ENCODE results near the gene USP34.

DNA sequence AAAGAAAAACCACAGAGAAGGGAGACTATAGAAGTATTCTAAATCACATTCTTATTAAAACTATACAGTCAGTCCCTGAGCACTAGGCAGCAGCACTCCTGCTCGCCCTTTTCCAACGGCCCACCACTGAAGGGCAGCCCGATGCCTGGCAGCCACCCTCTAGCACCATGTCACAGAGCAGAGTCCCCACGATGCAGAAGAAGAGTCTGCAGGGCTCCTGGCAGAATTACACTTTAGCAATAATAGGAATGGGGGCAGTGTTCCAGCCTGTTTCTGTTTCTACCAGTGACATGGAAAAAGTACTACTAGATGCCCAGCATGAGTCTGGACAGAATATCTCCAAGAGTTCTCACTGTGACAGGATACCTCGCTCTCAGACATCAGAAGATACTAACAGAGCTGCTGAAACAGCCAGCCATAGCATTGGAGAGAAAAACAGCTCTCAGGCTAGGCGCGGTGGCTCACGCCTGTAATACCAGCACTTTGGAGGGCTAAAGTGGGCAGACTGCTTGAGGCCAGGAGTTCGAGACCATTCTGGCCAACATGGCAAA is 221.3 kb downstream of the USP34 start:
- TF ChIP-seq YY1 (IDR thresholded peaks at IDR 0.05; ENCODE audit: insufficient read depth, insufficient read length), result no peak
- TF ChIP-seq ZNF274 (IDR thresholded peaks at IDR 0.05; ENCODE audit: low read depth, low read length), result no peak

Measured in NT2/D1 (cell line).